Kidney (tissue), 14 donors: ENCODE measurements around the gene TGM6. TPM values are rescaled to one million over a fixed set of nuclear protein-coding genes. Genes with fewer than 3 reads are reported as not detected.

ENCODE experiments used
- DNase-seq, 5 donors: peaks; one replicate each; pipeline ENCODE4 v3.0.0-alpha.2; 2013 to 2020
- FAIRE-seq: peaks from 2 replicates; lab custom pipeline; 2012; peaks lifted over from hg19 to GRCh38; lab: Jason Lieb, UNC
- H3K27ac ChIP-seq, 2 donors: one replicate each; pipeline ENCODE4 v1.7.0; 2013; ENCODE audit warnings: low read depth in 2 of 2, low read length in 2 of 2, inconsistent platforms in 1 of 2
- H3K27me3 ChIP-seq: one replicate; pipeline ENCODE4 v1.7.1; 2013; ENCODE audit warnings: low read length, inconsistent platforms; ENCODE audit not compliant: control insufficient read depth, insufficient read depth
- H3K36me3 ChIP-seq, 3 donors: one replicate each; pipeline versions ENCODE4 v1.7.0 to v1.7.1; 2013; ENCODE audit warnings: low read length in 3 of 3, control low read depth in 1 of 3, inconsistent platforms in 1 of 3; ENCODE audit not compliant: insufficient read depth in 3 of 3, control insufficient read depth in 2 of 3
- H3K4me1 ChIP-seq, 3 donors: one replicate each; pipeline versions ENCODE4 v1.7.0 to v1.7.1; 2013; ENCODE audit warnings: low read length in 3 of 3, inconsistent platforms in 1 of 3, low read depth in 1 of 3; ENCODE audit not compliant: control insufficient read depth in 2 of 3, insufficient read depth in 2 of 3
- H3K4me3 ChIP-seq, 3 donors: one replicate each; pipeline versions ENCODE4 v1.7.0 to v1.8.1; 2013; ENCODE audit warnings: low read length in 3 of 3, control low read depth in 1 of 3, inconsistent platforms in 1 of 3
- H3K9ac ChIP-seq, 3 donors: one replicate each; pipeline versions ENCODE4 v1.7.0 to v1.7.1; 2013; ENCODE audit warnings: low read length in 3 of 3, control low read depth in 1 of 3, inconsistent platforms in 1 of 3
- H3K9me3 ChIP-seq, 3 donors: one replicate each; pipeline versions ENCODE4 v1.7.0 to v1.7.1; 2013; ENCODE audit warnings: low read length in 3 of 3, control low read depth in 1 of 3, inconsistent platforms in 1 of 3; ENCODE audit not compliant: control insufficient read depth in 2 of 3, insufficient read depth in 1 of 3
- intact Hi-C: fragments of 100-400 bp; cut with DNase I; formaldehyde crosslinking; loops from one replicate; pipeline ENCODE4 v1.11.1; 2022
- polyA plus RNA-seq: library from polyadenylated mRNA; stranded (reverse); fragments of 350-450 nt; fragmentation: Illumina TruSeq; extraction: RNeasy Lipid Tissue Mini Kit (QIAGEN cat#74804); gene quantifications from one replicate; pipeline ENCODE4 v1.2.3, GENCODE V29; 2014; ENCODE audit warnings: low read depth, low replicate concordance; ENCODE audit not compliant: insufficient read depth
- total RNA-seq: library from RNA; stranded (reverse); fragmentation: NEBNext Ultra II Directional; extraction: Animal tissue kit (Norgen Biotek cat#: 25700); gene quantifications from one replicate; pipeline ENCODE4 v1.2.1, GENCODE V29; 2021
- TF ChIP-seq, protein P1 (sequence below): IDR thresholded peaks from 3 replicates; pipeline ENCODE4 v1.5.1; 2012; ENCODE audit warnings: mild to moderate bottlenecking, moderate library complexity, borderline replicate concordance; ENCODE audit not compliant: insufficient read depth; ENCODE audit errors: extremely low read depth
- donor health status: control.
- donor health status: control.
- donor health status: control.
- donor health status: control.
- donor health status: control.
- donor health status: DM: yes; HTN: yes; CAD: no.
- donor health status: Normal renal cell carcinoma (clear cell type).

The TGM6 gene
- total and polyA plus RNA-seq, 2 donors from 2014 or later = not detected

DNA sequence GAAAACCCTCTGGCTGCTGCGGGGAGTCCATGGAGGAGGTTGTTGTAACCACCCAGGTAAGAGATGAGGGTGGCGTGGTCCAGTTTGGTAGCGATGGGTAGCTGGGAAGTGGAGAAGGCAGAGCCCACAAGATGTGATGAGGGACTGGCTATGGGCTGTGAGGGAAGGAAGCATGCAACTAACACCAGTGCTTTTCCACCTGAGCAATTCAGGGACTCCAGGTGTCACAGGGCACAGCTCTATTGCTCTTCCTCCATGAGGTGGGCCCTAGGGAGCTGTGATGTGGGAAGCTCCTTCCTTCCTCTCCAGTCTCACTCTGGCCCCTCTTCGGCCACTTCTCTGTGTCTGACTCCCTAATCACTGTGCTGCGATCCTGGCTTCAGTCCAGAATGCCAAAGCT, 32.4 kb upstream of the TGM6 start:
- Histone ChIP-seq H3K9ac (no peak overlapping the region), H3K4me1 (no peaks in the 10 kb centered on the region), H3K27me3 (no peaks in the 10 kb centered on the region), H3K9me3 (no peaks in the 10 kb centered on the region), H3K27ac (no peak overlapping the region), H3K36me3 (no peaks in the 10 kb centered on the region), H3K4me3 (no peak overlapping the region)
- DNase-seq (no peak), FAIRE-seq (no peak)
- TF ChIP-seq, protein P1, sequence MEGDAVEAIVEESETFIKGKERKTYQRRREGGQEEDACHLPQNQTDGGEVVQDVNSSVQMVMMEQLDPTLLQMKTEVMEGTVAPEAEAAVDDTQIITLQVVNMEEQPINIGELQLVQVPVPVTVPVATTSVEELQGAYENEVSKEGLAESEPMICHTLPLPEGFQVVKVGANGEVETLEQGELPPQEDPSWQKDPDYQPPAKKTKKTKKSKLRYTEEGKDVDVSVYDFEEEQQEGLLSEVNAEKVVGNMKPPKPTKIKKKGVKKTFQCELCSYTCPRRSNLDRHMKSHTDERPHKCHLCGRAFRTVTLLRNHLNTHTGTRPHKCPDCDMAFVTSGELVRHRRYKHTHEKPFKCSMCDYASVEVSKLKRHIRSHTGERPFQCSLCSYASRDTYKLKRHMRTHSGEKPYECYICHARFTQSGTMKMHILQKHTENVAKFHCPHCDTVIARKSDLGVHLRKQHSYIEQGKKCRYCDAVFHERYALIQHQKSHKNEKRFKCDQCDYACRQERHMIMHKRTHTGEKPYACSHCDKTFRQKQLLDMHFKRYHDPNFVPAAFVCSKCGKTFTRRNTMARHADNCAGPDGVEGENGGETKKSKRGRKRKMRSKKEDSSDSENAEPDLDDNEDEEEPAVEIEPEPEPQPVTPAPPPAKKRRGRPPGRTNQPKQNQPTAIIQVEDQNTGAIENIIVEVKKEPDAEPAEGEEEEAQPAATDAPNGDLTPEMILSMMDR = no peak
- intact Hi-C loops = no loop called here

DNA sequence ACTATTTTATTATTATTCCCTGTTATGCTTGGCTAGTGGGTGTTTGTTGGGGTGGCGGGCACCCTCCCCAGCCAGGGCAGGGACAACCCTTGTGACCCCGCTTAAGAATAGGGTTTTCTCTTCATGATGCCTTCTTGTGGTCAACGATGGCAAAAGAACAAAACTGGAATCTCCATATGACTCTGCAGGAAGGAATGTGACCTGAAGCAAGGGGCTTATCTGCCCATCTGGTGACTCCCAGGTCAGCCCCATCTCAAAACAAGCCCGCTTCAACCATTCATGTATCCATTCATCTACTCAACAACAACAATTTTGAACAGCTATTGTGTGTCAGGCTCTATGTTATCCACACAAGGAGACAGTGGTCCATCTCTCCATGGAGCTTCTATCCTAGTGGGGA, 30.9 kb upstream of the TGM6 start:
- no peaks in the 10 kb centered on the region for H3K4me1 ChIP-seq
- no peaks in the 10 kb centered on the region for H3K27me3 ChIP-seq
- no peak overlapping the region for H3K4me3 ChIP-seq
- no peak overlapping the region for H3K9ac ChIP-seq
- TF ChIP-seq, protein P1 = no peak
- FAIRE-seq (no peak), DNase-seq (no peak)
- intact Hi-C loops = no loop called here
- H3K9me3 ChIP-seq = no peaks in the 10 kb centered on the region
- H3K36me3 ChIP-seq = no peaks in the 10 kb centered on the region
- H3K27ac ChIP-seq = no peak overlapping the region

DNA sequence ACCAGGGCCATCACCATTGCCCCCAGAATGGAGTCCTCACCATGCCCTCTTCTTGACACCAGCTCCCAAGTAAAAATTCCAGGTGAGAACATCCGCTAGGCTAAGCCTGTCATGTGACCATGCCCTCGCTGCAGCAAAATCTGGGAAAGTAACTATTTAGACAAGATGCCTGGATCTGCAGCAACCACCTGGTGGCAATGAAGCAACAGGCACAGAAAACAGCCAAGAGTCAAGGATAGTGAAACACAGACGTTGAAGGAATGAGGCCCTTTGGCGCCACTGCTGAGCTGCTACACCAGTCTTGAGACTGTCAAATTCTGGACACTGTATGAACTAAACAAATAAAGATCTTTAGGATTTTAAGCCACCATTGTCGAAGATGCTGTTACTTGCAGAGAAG, 30.1 kb upstream of the TGM6 start:
- Histone ChIP-seq H3K27ac (no peak overlapping the region), H3K9me3 (no peaks in the 10 kb centered on the region), H3K27me3 (no peaks in the 10 kb centered on the region), H3K9ac (no peak overlapping the region), H3K4me1 (no peaks in the 10 kb centered on the region), H3K36me3 (no peaks in the 10 kb centered on the region), H3K4me3 (no peak overlapping the region)
- TF ChIP-seq, protein P1 = no peak
- no peak for DNase-seq
- intact Hi-C loops = no loop called here
- FAIRE-seq = no peak

DNA sequence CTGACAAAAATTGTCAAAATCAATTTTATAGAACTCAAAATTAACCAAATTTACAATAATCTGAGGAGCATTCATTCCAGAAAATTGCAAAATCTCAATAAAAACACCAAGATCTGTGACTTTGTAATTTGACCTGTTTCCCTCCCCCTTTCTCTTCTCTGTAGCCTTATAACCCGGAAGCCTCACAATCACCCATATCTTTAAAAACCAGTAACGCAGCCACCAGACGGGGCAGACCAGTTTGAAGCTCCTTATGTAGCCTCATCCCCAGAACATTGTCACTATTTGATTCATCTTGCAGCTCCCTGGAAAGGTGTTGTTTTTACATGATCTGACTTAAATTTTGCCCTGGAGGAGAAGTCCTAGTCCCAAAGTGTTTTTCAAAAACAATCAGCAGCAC, 27.5 kb upstream of the TGM6 start:
- intact Hi-C loops = no loop called here
- H3K27me3 ChIP-seq = no peaks in the 10 kb centered on the region
- DNase-seq = no peak
- H3K4me1 ChIP-seq = no peaks in the 10 kb centered on the region
- TF ChIP-seq, protein P1 = no peak
- H3K36me3 ChIP-seq = no peaks in the 10 kb centered on the region
- no peak overlapping the region for H3K27ac ChIP-seq
- FAIRE-seq = no peak
- no peak overlapping the region for H3K4me3 ChIP-seq
- H3K9ac ChIP-seq = no peak overlapping the region
- no peaks in the 10 kb centered on the region for H3K9me3 ChIP-seq
